Lung (tissue), 12 donors: ENCODE data around the gene GTF2I. TPM values are rescaled to one million over a fixed set of nuclear protein-coding genes. Genes with fewer than 3 reads are reported as not detected.

Experiments used
- ATAC-seq: fragments of 200-7000 bp; cut with Tn5 transposase; one replicate; pipeline ENCODE4 v1.9.1; 2020; ENCODE audit warnings: moderate number of reproducible peaks; ENCODE audit not compliant: insufficient read depth, low FRiP score
- DNase-seq, 3 donors: peaks; one replicate each; pipeline ENCODE4 v3.0.0-alpha.2; 2013 to 2017
- H3K27ac ChIP-seq, 2 donors: one replicate each; pipeline ENCODE4 v1.5.1; 2013; ENCODE audit warnings: mild to moderate bottlenecking in 2 of 2, moderate library complexity in 2 of 2, control low read depth in 1 of 2, inconsistent platforms in 1 of 2, low read depth in 1 of 2, low read length in 1 of 2
- H3K27me3 ChIP-seq, 3 donors: one replicate each; pipeline ENCODE4 v1.5.1; 2013; ENCODE audit warnings: low read length in 2 of 3; ENCODE audit not compliant: control insufficient read depth in 3 of 3, insufficient read depth in 3 of 3
- H3K36me3 ChIP-seq, 4 donors: one replicate each; pipeline ENCODE4 v1.5.1; 2013; ENCODE audit warnings: low read length in 4 of 4, mild to moderate bottlenecking in 1 of 4, moderate library complexity in 1 of 4; ENCODE audit not compliant: control insufficient read depth in 4 of 4, insufficient read depth in 4 of 4
- H3K4me1 ChIP-seq, 5 donors: one replicate each; pipeline ENCODE4 v1.5.1; 2013; ENCODE audit warnings: low read length in 5 of 5, mild to moderate bottlenecking in 2 of 5, moderate library complexity in 1 of 5; ENCODE audit not compliant: control insufficient read depth in 5 of 5, insufficient read depth in 5 of 5
- H3K4me3 ChIP-seq: one replicate; pipeline ENCODE4 v1.5.1; 2013; ENCODE audit warnings: mild to moderate bottlenecking, control low read depth, moderate library complexity
- H3K9ac ChIP-seq, 2 donors: one replicate each; pipeline ENCODE4 v1.5.1; 2013; ENCODE audit warnings: low read length in 2 of 2, control low read depth in 1 of 2; ENCODE audit not compliant: insufficient read depth in 1 of 2
- H3K9me3 ChIP-seq, 4 donors: one replicate each; pipeline ENCODE4 v1.5.1; 2013; ENCODE audit warnings: low read length in 3 of 4, mild to moderate bottlenecking in 1 of 4, moderate library complexity in 1 of 4; ENCODE audit not compliant: control insufficient read depth in 4 of 4, insufficient read depth in 3 of 4
- WGBS, 2 donors: extraction: QIAGEN DNeasy Blood & Tissue Kit; methylation state at CpG; one replicate each; pipeline ENCODE4 v1.1.7; 2013; 5-methylcytosine and 5-hydroxymethylcytosine counted together
- polyA plus RNA-seq, 2 donors: library from polyadenylated mRNA; stranded (reverse); fragments of 200-250 nt; gene quantifications; one replicate each; pipeline ENCODE4 v1.2.1, GENCODE V29; 2013
- total RNA-seq, 2 donors: library from RNA; depleted of rRNA in 1 of 2; stranded (reverse); fragments of >200 nt in 1 of 2; gene quantifications; one replicate each; pipeline ENCODE4 v1.2.1, GENCODE V29; 2014 to 2021
- TF ChIP-seq, protein P1 (sequence below): IDR thresholded peaks from 2 replicates; pipeline ENCODE4 v1.5.1; 2012; ENCODE audit warnings: mild to moderate bottlenecking; ENCODE audit errors: control extremely low read depth, extremely low read depth
- donor health status: control.
- donor health status: control.
- donor health status: Bipolar disorder and iron deficiency.
- donor health status: healthy.
- donor health status: DM: yes; HTN: yes; CAD: no.

The GTF2I gene
- total and polyA plus RNA-seq, 4 donors, result 27.7 to 353 (median 138) TPM

DNA sequence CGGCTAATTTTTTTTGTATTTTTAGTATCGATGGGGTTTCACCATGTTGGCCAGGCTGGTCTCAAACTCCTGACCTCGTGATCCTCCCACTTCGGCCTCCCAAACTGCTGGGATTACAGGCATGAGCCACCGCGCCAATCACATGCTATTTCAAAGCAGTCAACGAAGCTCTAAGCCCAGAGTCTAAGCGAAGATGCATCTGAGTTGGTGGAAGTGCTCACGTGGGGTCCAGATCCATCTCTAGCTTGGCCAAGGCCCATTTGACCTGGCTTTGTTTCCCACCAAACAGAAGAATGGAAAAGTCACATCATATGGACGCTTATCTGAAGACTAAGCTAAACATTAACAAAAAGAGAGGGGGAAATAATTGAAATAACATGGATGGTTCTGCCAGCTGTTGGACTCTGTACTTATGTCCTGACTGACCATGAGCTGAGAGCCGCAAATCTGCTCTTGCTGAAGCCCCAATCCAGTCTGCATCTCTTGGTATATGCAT is 3.8 kb upstream of the GTF2I start:
- TF ChIP-seq, protein P1, sequence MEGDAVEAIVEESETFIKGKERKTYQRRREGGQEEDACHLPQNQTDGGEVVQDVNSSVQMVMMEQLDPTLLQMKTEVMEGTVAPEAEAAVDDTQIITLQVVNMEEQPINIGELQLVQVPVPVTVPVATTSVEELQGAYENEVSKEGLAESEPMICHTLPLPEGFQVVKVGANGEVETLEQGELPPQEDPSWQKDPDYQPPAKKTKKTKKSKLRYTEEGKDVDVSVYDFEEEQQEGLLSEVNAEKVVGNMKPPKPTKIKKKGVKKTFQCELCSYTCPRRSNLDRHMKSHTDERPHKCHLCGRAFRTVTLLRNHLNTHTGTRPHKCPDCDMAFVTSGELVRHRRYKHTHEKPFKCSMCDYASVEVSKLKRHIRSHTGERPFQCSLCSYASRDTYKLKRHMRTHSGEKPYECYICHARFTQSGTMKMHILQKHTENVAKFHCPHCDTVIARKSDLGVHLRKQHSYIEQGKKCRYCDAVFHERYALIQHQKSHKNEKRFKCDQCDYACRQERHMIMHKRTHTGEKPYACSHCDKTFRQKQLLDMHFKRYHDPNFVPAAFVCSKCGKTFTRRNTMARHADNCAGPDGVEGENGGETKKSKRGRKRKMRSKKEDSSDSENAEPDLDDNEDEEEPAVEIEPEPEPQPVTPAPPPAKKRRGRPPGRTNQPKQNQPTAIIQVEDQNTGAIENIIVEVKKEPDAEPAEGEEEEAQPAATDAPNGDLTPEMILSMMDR, result no peak
- 92 to 94% methylated on average over 11 of the region's 11 CpGs for WGBS, 2 donors
- Histone ChIP-seq H3K27me3 (no peaks in the 10 kb centered on the region), H3K9me3 (no peaks in the 10 kb centered on the region), H3K4me3 (no peak overlapping the region), H3K9ac (no peak overlapping the region), H3K36me3 (no peaks in the 10 kb centered on the region), H3K27ac (no peak overlapping the region), H3K4me1 (peaks cover 0 to 13% (median 0%) of the 10 kb centered on the region in 5 donors)
- ATAC-seq, result no peak
- peak in 2 of 3 donors; percentile 29 to 60 for DNase-seq

GRCh38 chr7:74654811-74655210 is 2.7 kb upstream of the GTF2I start:
- TF ChIP-seq, protein P1, result no peak
- Histone ChIP-seq H3K4me1 (peaks cover under 1 to 24% (median 7%) of the 10 kb centered on the region in 5 donors), H3K36me3 (peaks cover 0 to 4% (median 0%) of the 10 kb centered on the region in 4 donors), H3K4me3 (no peak overlapping the region), H3K9me3 (no peaks in the 10 kb centered on the region), H3K9ac (no peak overlapping the region), H3K27ac (no peak overlapping the region), H3K27me3 (no peaks in the 10 kb centered on the region)
- ATAC-seq, result no peak
- 93 to 97% methylated on average over 5 of the region's 5 CpGs for WGBS, 2 donors
- DNase-seq, result no peak

DNA sequence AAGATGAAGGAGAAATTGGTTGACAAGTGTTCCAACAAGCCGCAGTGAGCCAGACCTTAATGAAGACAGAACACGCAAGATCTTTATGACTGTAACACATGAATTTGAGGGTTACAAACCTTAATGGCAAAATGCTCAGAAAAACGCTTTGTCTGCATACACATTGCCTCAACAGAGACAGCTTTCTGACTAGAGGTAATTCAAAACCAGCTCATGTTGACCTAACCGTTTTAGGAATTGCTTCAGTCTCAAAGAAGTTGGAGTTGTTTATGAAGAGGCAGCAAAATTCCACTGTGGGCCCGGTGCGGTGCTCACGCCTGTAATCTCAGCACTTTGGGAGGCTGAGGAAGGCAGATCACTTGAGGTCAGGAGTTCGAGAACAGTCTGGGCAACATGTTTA is 2.2 kb upstream of the GTF2I start:
- Histone ChIP-seq H3K36me3 (peaks cover 0 to 4% (median 0%) of the 10 kb centered on the region in 4 donors), H3K4me1 (peaks cover 5 to 29% (median 9%) of the 10 kb centered on the region in 5 donors), H3K27ac (no peak overlapping the region), H3K27me3 (no peaks in the 10 kb centered on the region), H3K4me3 (no peak overlapping the region), H3K9ac (no peak overlapping the region), H3K9me3 (no peaks in the 10 kb centered on the region)
- ATAC-seq (no peak), DNase-seq (no peak)
- TF ChIP-seq, protein P1, result no peak
- WGBS, 2 donors, result 70 to 82% methylated on average over 8 of the region's 8 CpGs
